Right atrium auricular region (tissue), 2 donors: ENCODE results near the gene CTDSPL2. TPM values are rescaled to one million over a fixed set of nuclear protein-coding genes. Genes with fewer than 3 reads are reported as not detected.
"Not testable (repeated sequence)": the region's sequence is repeated elsewhere in the genome, so short reads cannot be mapped to it uniquely, and the experiment has no call there.

ENCODE experiments used
- DNase-seq: peaks from one replicate; pipeline ENCODE4 v3.0.0-alpha.2; 2019; ENCODE audit warnings: low spot score
- H3K27ac ChIP-seq, 2 donors: fragments of 200-600 bp; sonication (generic); 1 replicate in 1 of 2; 2 replicates in 1 of 2; pipeline ENCODE4 v1.5.1; 2016 to 2019
- H3K27me3 ChIP-seq, 2 donors: fragments of 200-600 bp; sonication (generic); one replicate each; pipeline versions ENCODE4 v1.5.1 to v1.6.0; 2017 to 2019
- H3K36me3 ChIP-seq: fragments of 200-600 bp; sonication (generic); one replicate; pipeline ENCODE4 v1.5.1; 2016
- H3K4me1 ChIP-seq, 2 donors: fragments of 200-600 bp; sonication (generic); one replicate each; pipeline versions ENCODE4 v1.5.1 to v1.6.0; 2017 to 2019
- H3K4me3 ChIP-seq, 2 donors: fragments of 200-600 bp; sonication (generic); 1 replicate in 1 of 2; 2 replicates in 1 of 2; pipeline ENCODE4 v1.5.1; 2017 to 2019; ENCODE audit warnings: mild to moderate bottlenecking in 1 of 2, moderate library complexity in 1 of 2
- H3K9me3 ChIP-seq, 2 donors: fragments of 200-600 bp; sonication (generic); one replicate each; pipeline ENCODE4 v1.5.1; 2019
- total RNA-seq, 2 donors: library from RNA; depleted of rRNA; stranded (reverse); fragments of >200 nt; gene quantifications; one replicate each; pipeline ENCODE4 v1.1.0, GENCODE V29; 2016
- TF ChIP-seq, protein P1 (sequence below), 2 donors: fragments of 200-600 bp; sonication (generic); IDR thresholded peaks; one replicate each; pipeline ENCODE4 v1.5.1; 2019; ENCODE audit warnings: antibody characterized with exemption in 2 of 2

Gene CTDSPL2
- total RNA-seq, 2 donors from 2014 or later, result 22.5 to 32.9 TPM

DNA sequence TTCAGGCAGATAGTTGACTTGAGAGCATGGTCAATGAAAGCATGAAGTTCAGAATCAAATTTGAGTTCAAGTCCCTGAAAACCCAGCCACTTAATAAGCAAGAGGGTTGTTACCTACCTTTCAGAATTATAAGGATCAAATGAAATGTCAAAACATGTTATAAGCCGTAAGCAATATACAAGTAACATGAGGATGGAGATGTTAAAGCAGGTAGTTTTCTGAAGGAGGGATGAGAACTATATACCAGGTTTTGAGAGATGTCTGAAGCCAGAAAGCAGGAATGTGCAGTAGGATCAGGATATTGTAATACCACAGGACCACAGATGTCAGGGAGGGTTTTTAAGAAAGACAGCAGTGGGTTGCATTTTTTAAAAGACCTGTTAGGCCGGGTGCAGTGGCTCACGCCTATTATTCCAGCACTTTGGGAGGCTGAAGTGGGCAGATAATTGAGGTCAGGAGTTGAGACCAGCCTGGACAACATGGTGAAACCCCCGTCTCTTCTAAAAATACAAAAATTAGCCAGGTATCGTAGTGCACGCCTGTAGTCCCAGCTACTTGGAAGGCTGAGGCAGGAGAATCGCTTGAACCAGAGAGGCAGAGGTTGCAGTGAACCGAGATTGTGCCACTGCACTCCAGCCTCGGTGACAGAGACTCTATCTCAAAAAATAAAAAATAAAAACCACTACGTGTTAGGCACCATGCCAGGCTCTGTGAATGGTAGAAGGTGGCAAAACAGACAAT, 102.6 kb downstream of the CTDSPL2 start:
- no peaks in the 10 kb centered on the region for H3K36me3 ChIP-seq
- no peaks in the 10 kb centered on the region for H3K9me3 ChIP-seq
- DNase-seq, result no peak
- H3K4me3 ChIP-seq, result no peak overlapping the region
- TF ChIP-seq, protein P1, sequence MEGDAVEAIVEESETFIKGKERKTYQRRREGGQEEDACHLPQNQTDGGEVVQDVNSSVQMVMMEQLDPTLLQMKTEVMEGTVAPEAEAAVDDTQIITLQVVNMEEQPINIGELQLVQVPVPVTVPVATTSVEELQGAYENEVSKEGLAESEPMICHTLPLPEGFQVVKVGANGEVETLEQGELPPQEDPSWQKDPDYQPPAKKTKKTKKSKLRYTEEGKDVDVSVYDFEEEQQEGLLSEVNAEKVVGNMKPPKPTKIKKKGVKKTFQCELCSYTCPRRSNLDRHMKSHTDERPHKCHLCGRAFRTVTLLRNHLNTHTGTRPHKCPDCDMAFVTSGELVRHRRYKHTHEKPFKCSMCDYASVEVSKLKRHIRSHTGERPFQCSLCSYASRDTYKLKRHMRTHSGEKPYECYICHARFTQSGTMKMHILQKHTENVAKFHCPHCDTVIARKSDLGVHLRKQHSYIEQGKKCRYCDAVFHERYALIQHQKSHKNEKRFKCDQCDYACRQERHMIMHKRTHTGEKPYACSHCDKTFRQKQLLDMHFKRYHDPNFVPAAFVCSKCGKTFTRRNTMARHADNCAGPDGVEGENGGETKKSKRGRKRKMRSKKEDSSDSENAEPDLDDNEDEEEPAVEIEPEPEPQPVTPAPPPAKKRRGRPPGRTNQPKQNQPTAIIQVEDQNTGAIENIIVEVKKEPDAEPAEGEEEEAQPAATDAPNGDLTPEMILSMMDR (IDR thresholded peaks at IDR 0.05), result no peak
- no peaks in the 10 kb centered on the region for H3K27me3 ChIP-seq
- H3K4me1 ChIP-seq, result peaks cover 0 to 4% of the 10 kb centered on the region in 2 donors
- H3K27ac ChIP-seq, result no peak overlapping the region

- Histone ChIP-seq H3K27ac (no peak overlapping the region), H3K4me1 (peaks cover 0 to 10% of the 10 kb centered on the region in 2 donors), H3K27me3 (no peaks in the 10 kb centered on the region), H3K4me3 (no peak overlapping the region), H3K9me3 (no peaks in the 10 kb centered on the region), H3K36me3 (no peaks in the 10 kb centered on the region)
- no peak for DNase-seq
- TF ChIP-seq, protein P1 (IDR thresholded peaks at IDR 0.05), result no peak
Observed at GRCh38 chr15:44530653-44531052, 103.2 kb downstream of the CTDSPL2 start.

GRCh38 chr15:44532275-44532674, 104.8 kb downstream of the CTDSPL2 start:
- peaks cover 0 to 15% of the 10 kb centered on the region in 2 donors for H3K4me1 ChIP-seq
- H3K9me3 ChIP-seq, H3K27me3 ChIP-seq, H3K36me3 ChIP-seq, DNase-seq, H3K27ac ChIP-seq, H3K4me3 ChIP-seq: not testable (repeated sequence)

DNA sequence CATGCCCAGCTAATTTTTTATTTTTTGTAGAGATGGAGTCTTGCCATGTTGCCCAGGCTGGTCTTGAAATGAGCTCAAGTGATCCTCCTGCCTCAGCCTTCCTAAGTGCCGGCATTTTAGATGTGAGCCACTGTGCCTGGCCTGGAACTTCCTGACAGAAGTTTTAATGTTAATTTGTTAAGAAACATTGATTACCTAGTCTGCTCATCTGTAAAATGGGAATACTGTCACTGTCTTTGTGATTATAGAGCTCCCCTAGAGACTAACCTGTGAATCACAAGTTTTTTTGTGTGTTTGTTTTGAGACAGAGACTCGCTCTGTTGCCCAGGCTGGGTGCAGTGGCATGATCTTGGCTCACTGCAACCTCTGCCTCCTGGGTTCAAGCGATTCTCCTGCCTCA, 105.3 kb downstream of the CTDSPL2 start:
- no peak overlapping the region for H3K27ac ChIP-seq

DNA sequence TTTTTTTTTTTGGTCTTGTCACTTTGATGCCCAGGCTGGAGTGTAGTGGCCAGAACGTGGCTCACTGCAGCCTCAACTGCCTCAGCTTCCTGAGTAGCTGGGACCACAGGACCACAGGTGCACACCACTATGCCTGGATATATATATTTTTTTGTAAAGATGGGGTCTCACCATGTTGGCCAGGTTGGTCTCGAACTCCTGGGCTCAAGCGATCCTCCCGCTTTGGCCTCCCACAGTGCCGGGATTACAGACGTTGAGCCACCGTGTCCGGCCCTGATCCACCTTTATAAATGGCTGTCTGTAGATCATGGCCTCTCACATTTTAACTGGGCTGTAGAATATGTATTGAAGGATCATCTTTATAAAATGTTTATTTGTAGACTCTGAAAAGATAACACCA, 107.7 kb downstream of the CTDSPL2 start:
- peaks cover 0 to 29% of the 10 kb centered on the region in 2 donors for H3K4me1 ChIP-seq
- H3K27ac ChIP-seq, result no peak overlapping the region
- TF ChIP-seq, protein P1 (IDR thresholded peaks at IDR 0.05), result no peak
- DNase-seq, result no peak
- no peak overlapping the region for H3K4me3 ChIP-seq
- H3K36me3 ChIP-seq, result no peaks in the 10 kb centered on the region
- H3K9me3 ChIP-seq, result no peaks in the 10 kb centered on the region
- H3K27me3 ChIP-seq, result no peaks in the 10 kb centered on the region

More for the DNA sequence above, 105.3 kb downstream of the CTDSPL2 start:
- Histone ChIP-seq H3K4me1 (peaks cover 0 to 18% of the 10 kb centered on the region in 2 donors), H3K36me3 (no peaks in the 10 kb centered on the region), H3K27me3 (no peaks in the 10 kb centered on the region), H3K4me3 (no peak overlapping the region), H3K9me3 (no peaks in the 10 kb centered on the region)
- TF ChIP-seq, protein P1 (IDR thresholded peaks at IDR 0.05), result no peak
- no peak for DNase-seq

- Histone ChIP-seq H3K27ac (peak overlapping the region; percentile 97 to 99), H3K36me3 (no peaks in the 10 kb centered on the region), H3K9me3 (no peaks in the 10 kb centered on the region), H3K4me3 (peak overlapping the region; percentile 93 to 99), H3K4me1 (peaks cover 0 to 32% of the 10 kb centered on the region in 2 donors), H3K27me3 (no peaks in the 10 kb centered on the region)
- TF ChIP-seq, protein P1 (IDR thresholded peaks at IDR 0.05), result no peak
- no peak for DNase-seq
Observed at GRCh38 chr15:44535523-44536301, 108.3 kb downstream of the CTDSPL2 start.
